GM23248 (cell line): ENCODE data around the gene RBM15. TPM values are rescaled to one million over a fixed set of nuclear protein-coding genes. Genes with fewer than 3 reads are reported as not detected.

ENCODE experiments used
- DNase-seq: peaks from one replicate; pipeline ENCODE4 v3.0.0-alpha.2; 2015
- H2AFZ ChIP-seq: fragments of 200-600 bp; sonication (generic); 2 replicates; pipeline ENCODE4 v1.6.1; 2016; ENCODE audit warnings: antibody characterized with exemption
- H3F3A ChIP-seq: fragments of 200-600 bp; sonication (generic); 2 replicates; pipeline ENCODE4 v1.6.1; 2016; ENCODE audit warnings: mild to moderate bottlenecking, antibody characterized with exemption, mixed run types; ENCODE audit not compliant: insufficient read depth
- H3K27ac ChIP-seq: fragments of 200-600 bp; sonication (generic); 2 replicates; pipeline ENCODE4 v1.5.1; 2016; ENCODE audit warnings: mild to moderate bottlenecking
- H3K27me3 ChIP-seq: fragments of 200-600 bp; sonication (generic); replicated peaks from 2 replicates; pipeline ENCODE4 v1.6.1; 2016; ENCODE audit warnings: mild to moderate bottlenecking; ENCODE audit not compliant: insufficient read depth
- H3K36me3 ChIP-seq: fragments of 200-600 bp; sonication (generic); 2 replicates; pipeline ENCODE4 v1.6.1; 2016; ENCODE audit warnings: low read depth, mild to moderate bottlenecking
- H3K4me1 ChIP-seq: fragments of 200-600 bp; sonication (generic); 2 replicates; pipeline ENCODE4 v1.6.1; 2016; ENCODE audit warnings: mild to moderate bottlenecking; ENCODE audit not compliant: insufficient read depth
- H3K4me2 ChIP-seq: fragments of 200-600 bp; sonication (generic); one replicate; pipeline ENCODE4 v1.6.1; 2016; ENCODE audit warnings: mild to moderate bottlenecking; ENCODE audit not compliant: unreplicated experiment
- H3K4me3 ChIP-seq: fragments of 200-600 bp; sonication (generic); 2 replicates; pipeline ENCODE4 v1.5.1; 2016; ENCODE audit warnings: mild to moderate bottlenecking
- H3K79me2 ChIP-seq: fragments of 200-600 bp; sonication (generic); 2 replicates; pipeline ENCODE4 v1.6.1; 2016; ENCODE audit warnings: mild to moderate bottlenecking; ENCODE audit not compliant: insufficient read depth
- H3K9ac ChIP-seq: fragments of 200-600 bp; sonication (generic); 2 replicates; pipeline ENCODE4 v1.6.1; 2016; ENCODE audit warnings: mild to moderate bottlenecking
- H3K9me2 ChIP-seq: fragments of 200-600 bp; sonication (generic); 2 replicates; pipeline ENCODE4 v1.6.1; 2016; ENCODE audit warnings: mixed run types, mild to moderate bottlenecking, moderate library complexity; ENCODE audit not compliant: insufficient read depth
- H3K9me3 ChIP-seq: fragments of 200-600 bp; sonication (generic); one replicate; pipeline ENCODE4 v1.6.1; 2017; ENCODE audit warnings: low read depth
- H4K20me1 ChIP-seq: fragments of 200-600 bp; sonication (generic); 2 replicates; pipeline ENCODE4 v1.6.0; 2016; ENCODE audit not compliant: insufficient read depth
- EZH2 ChIP-seq: fragments of 200-600 bp; sonication (generic); IDR thresholded peaks from 2 replicates; pipeline ENCODE4 v1.6.1; 2018; ENCODE audit warnings: antibody characterized with exemption, mild to moderate bottlenecking; ENCODE audit not compliant: insufficient read depth, poor library complexity, severe bottlenecking
- EZH2phosphoT487 ChIP-seq: fragments of 200-600 bp; sonication (generic); IDR thresholded peaks from 2 replicates; pipeline ENCODE4 v1.6.1; 2018; ENCODE audit warnings: antibody characterized with exemption, moderate library complexity, mild to moderate bottlenecking, low read depth; ENCODE audit not compliant: insufficient read depth
- WGBS, 2 experiments: methylation state at CpG; one replicate each; pipeline ENCODE4 v1.1.6; 2015 to 2017; ENCODE audit warnings: low lambda C conversion rate in 2 of 2, low coverage in 1 of 2; ENCODE audit errors: missing lambda C conversion rate in 2 of 2; 5-methylcytosine and 5-hydroxymethylcytosine counted together
- in situ Hi-C: fragments of 300-500 bp; cut with MboI; formaldehyde crosslinking; loops from 2 replicates; pipeline ENCODE4 v1.15.0; 2020
- polyA plus RNA-seq: library from polyadenylated mRNA; unstranded; fragments of >200 nt; fragmentation: Nextera tagmentation; extraction: Ambion mirVana; gene quantifications from 2 replicates; pipeline ENCODE4 v1.2.1, GENCODE V29; 2016
- total RNA-seq: library from RNA; depleted of rRNA; stranded (reverse); fragments of >200 nt; shearing (Covaris generic); gene quantifications from 2 replicates; pipeline ENCODE4 v1.2.3, GENCODE V29; 2014

The RBM15 gene
- total and polyA plus RNA-seq, 2 experiments from 2014 or later = 6.4 to 22.5 TPM

DNA sequence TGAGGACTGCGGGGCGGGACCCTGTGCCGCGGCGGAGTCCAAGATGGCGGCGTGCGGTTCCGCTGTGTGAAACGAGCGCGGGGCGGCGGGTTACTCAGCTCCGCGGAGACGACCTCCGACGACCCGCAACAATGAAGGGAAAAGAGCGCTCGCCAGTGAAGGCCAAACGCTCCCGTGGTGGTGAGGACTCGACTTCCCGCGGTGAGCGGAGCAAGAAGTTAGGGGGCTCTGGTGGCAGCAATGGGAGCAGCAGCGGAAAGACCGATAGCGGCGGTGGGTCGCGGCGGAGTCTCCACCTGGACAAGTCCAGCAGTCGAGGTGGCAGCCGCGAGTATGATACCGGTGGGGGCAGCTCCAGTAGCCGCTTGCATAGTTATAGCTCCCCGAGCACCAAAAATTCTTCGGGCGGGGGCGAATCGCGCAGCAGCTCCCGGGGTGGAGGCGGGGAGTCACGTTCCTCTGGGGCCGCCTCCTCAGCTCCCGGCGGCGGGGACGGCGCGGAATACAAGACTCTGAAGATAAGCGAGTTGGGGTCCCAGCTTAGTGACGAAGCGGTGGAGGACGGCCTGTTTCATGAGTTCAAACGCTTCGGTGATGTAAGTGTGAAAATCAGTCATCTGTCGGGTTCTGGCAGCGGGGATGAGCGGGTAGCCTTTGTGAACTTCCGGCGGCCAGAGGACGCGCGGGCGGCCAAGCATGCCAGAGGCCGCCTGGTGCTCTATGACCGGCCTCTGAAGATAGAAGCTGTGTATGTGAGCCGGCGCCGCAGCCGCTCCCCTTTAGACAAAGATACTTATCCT lies 430 bp downstream of the RBM15 start:
- peak overlapping the region; percentile 83 for H2AFZ ChIP-seq
- WGBS, 2 experiments = 1% methylated on average over 71 to 77 of the region's 77 CpGs
- peak overlapping the region; percentile 93 for H3K9ac ChIP-seq
- peak overlapping the region; percentile 87 for H3K4me2 ChIP-seq
- TF ChIP-seq EZH2 (no peak), EZH2phosphoT487 (no peak)
- H3K79me2 ChIP-seq = peaks cover 52% of the 10 kb centered on the region
- peaks cover 52% of the 10 kb centered on the region for H3K4me1 ChIP-seq
- peaks cover 11% of the 10 kb centered on the region; the same call in 1 of the 2 replicates for H4K20me1 ChIP-seq
- H3F3A ChIP-seq = peaks cover 16% of the 10 kb centered on the region; the same call in 1 of the 2 replicates
- H3K36me3 ChIP-seq = 0 out of 2 replicates have a peak, but pooled peaks cover 22% of the 10 kb centered on the region
- H3K4me3 ChIP-seq = peak overlapping the region; percentile 85
- DNase-seq = peak; percentile 79
- H3K9me3 ChIP-seq = no peaks in the 10 kb centered on the region
- no peaks in the 10 kb centered on the region for H3K9me2 ChIP-seq
- in situ Hi-C loops = no loop called here
- no peaks in the 10 kb centered on the region for H3K27me3 ChIP-seq
- H3K27ac ChIP-seq = peak overlapping the region; percentile 83

GRCh38 chr1:110340207-110340468 lies 961 bp downstream of the RBM15 start:
- Histone ChIP-seq H3K9me2 (no peaks in the 10 kb centered on the region), H3K9ac (peak overlapping the region; percentile 93), H4K20me1 (peaks cover 11% of the 10 kb centered on the region; the same call in 1 of the 2 replicates), H3K79me2 (peaks cover 57% of the 10 kb centered on the region), H3K9me3 (no peaks in the 10 kb centered on the region), H3K27me3 (no peaks in the 10 kb centered on the region), H3K36me3 (peaks cover 27% of the 10 kb centered on the region; the same call in 1 of the 2 replicates), H2AFZ (peak overlapping the region; percentile 83; the same call in 1 of the 2 replicates), H3K4me2 (peak overlapping the region; percentile 87), H3K4me1 (peaks cover 57% of the 10 kb centered on the region), H3K27ac (peak overlapping the region; percentile 83), H3K4me3 (peak overlapping the region; percentile 85), H3F3A (peaks cover 16% of the 10 kb centered on the region; the same call in 1 of the 2 replicates)
- DNase-seq = no peak
- TF ChIP-seq EZH2 (no peak), EZH2phosphoT487 (no peak)
- WGBS, 2 experiments = 8 to 10% methylated on average over 8 to 9 of the region's 9 CpGs
- in situ Hi-C loops = no loop called here

- no peak for DNase-seq
- Histone ChIP-seq H3K9me2 (no peaks in the 10 kb centered on the region), H3K36me3 (peaks cover 32% of the 10 kb centered on the region; the same call in 1 of the 2 replicates), H2AFZ (no peak overlapping the region), H4K20me1 (peaks cover 11% of the 10 kb centered on the region; the same call in 1 of the 2 replicates), H3F3A (peaks cover 15% of the 10 kb centered on the region; the same call in 1 of the 2 replicates), H3K9me3 (no peaks in the 10 kb centered on the region), H3K4me3 (peak overlapping the region; percentile 85), H3K4me1 (peaks cover 64% of the 10 kb centered on the region), H3K79me2 (peaks cover 69% of the 10 kb centered on the region), H3K27me3 (no peaks in the 10 kb centered on the region), H3K9ac (peak overlapping the region; percentile 51; the same call in 1 of the 2 replicates), H3K27ac (no peak overlapping the region), H3K4me2 (peak overlapping the region; percentile 87)
- no peak for TF ChIP-seq EZH2
- TF ChIP-seq EZH2phosphoT487 = no peak
- in situ Hi-C loops = no loop called here
- 67 to 71% methylated on average over 27 of the region's 27 CpGs for WGBS, 2 experiments
These were observed 2.1 kb downstream of the RBM15 start for GRCh38 chr1:110341146-110341871.

- Histone ChIP-seq H3K4me1 (peaks cover 59% of the 10 kb centered on the region), H3K9me2 (no peaks in the 10 kb centered on the region), H3F3A (peaks cover 10% of the 10 kb centered on the region; the same call in 1 of the 2 replicates), H3K9ac (peak overlapping the region; percentile 51; the same call in 1 of the 2 replicates), H3K27me3 (no peaks in the 10 kb centered on the region), H4K20me1 (peaks cover 11% of the 10 kb centered on the region; the same call in 1 of the 2 replicates), H3K4me3 (peak overlapping the region; percentile 63), H2AFZ (no peak overlapping the region), H3K4me2 (peak overlapping the region; percentile 68), H3K9me3 (no peaks in the 10 kb centered on the region), H3K36me3 (peaks cover 32% of the 10 kb centered on the region; the same call in 1 of the 2 replicates), H3K27ac (no peak overlapping the region), H3K79me2 (peaks cover 75% of the 10 kb centered on the region)
- TF ChIP-seq EZH2 = no peak
- TF ChIP-seq EZH2phosphoT487 = no peak
- 49% methylated on average over 9 of the region's 9 CpGs for WGBS, 2 experiments
- no peak for DNase-seq
- in situ Hi-C loops = no loop called here
These were observed 2.7 kb downstream of the RBM15 start for GRCh38 chr1:110341872-110342331.
